HepG2 (cell line): ENCODE data around the gene STN1. TPM values are rescaled to one million over a fixed set of nuclear protein-coding genes. Genes with fewer than 3 reads are reported as not detected.

ENCODE experiments used
- ATF3 ChIP-seq: sonication (generic); formaldehyde crosslinking; IDR thresholded peaks from 2 replicates; pipeline ENCODE4 v1.4.0; 2020; ENCODE audit warnings: missing genetic modification reagents
- CBX5 ChIP-seq: sonication (generic); formaldehyde crosslinking; IDR thresholded peaks from 2 replicates; pipeline ENCODE4 v1.4.0; 2020; ENCODE audit warnings: missing genetic modification reagents, borderline replicate concordance
- DNMT3B ChIP-seq: conservative IDR thresholded peaks from 2 replicates; pipeline ENCODE4 v1.6.1; 2016; ENCODE audit warnings: missing biosample characterization, control low read depth
- E2F2 ChIP-seq: sonication (generic); formaldehyde crosslinking; IDR thresholded peaks from 2 replicates; pipeline ENCODE4 v1.4.0; 2020; ENCODE audit warnings: missing genetic modification reagents, borderline replicate concordance
- KLF15 ChIP-seq: sonication (generic); formaldehyde crosslinking; IDR thresholded peaks from 2 replicates; pipeline ENCODE4 v1.8.1; 2023; ENCODE audit warnings: borderline replicate concordance, mild to moderate bottlenecking, inconsistent platforms, missing genetic modification reagents, mixed read lengths
- MEIS1 ChIP-seq: sonication (generic); formaldehyde crosslinking; IDR thresholded peaks from 2 replicates; pipeline ENCODE4 v1.9.0; 2021; ENCODE audit warnings: mild to moderate bottlenecking, missing genetic modification reagents, moderate library complexity, borderline replicate concordance
- PTBP1 ChIP-seq: fragments of 200-400 bp; formaldehyde crosslinking; IDR thresholded peaks from 2 replicates; pipeline ENCODE4 v1.6.1; 2018; ENCODE audit warnings: low read length, low read depth; ENCODE audit not compliant: poor library complexity, severe bottlenecking
- SMAD3 ChIP-seq: sonication (generic); formaldehyde crosslinking; IDR thresholded peaks from 2 replicates; pipeline ENCODE4 v1.4.0; 2020; ENCODE audit warnings: missing genetic modification reagents
- ZFP91 ChIP-seq: sonication (generic); formaldehyde crosslinking; IDR thresholded peaks from 2 replicates; pipeline ENCODE4 v1.9.0; 2022; ENCODE audit warnings: missing genetic modification reagents, mild to moderate bottlenecking, borderline replicate concordance
- ZNF205 ChIP-seq: IDR thresholded peaks from 2 replicates; pipeline ENCODE4 v1.6.1; 2018; ENCODE audit warnings: missing biosample characterization, missing genetic modification reagents
- ZNF407 ChIP-seq: sonication (generic); formaldehyde crosslinking; IDR thresholded peaks from one replicate; pipeline ENCODE4 v1.5.1; 2020; ENCODE audit warnings: mild to moderate bottlenecking, missing genetic modification reagents; ENCODE audit errors: not compliant biosample characterization
- ZNF564 ChIP-seq: sonication (generic); formaldehyde crosslinking; IDR thresholded peaks from 2 replicates; pipeline ENCODE4 v1.8.1; 2023; ENCODE audit warnings: mild to moderate bottlenecking, missing genetic modification reagents
- ZNF580 ChIP-seq: IDR thresholded peaks from 2 replicates; pipeline ENCODE4 v1.6.1; 2016; ENCODE audit warnings: low read depth, borderline replicate concordance
- ZNF629 ChIP-seq: sonication (generic); formaldehyde crosslinking; conservative IDR thresholded peaks from 2 replicates; pipeline ENCODE4 v1.5.0; 2020; ENCODE audit warnings: missing genetic modification reagents
- polyA plus RNA-seq, 8 experiments: library from polyadenylated mRNA; depleted of rRNA in 3 of 8; stranded (reverse) in 7 of 8; unstranded in 1 of 8; fragments of >200 nt; fragmentation: Illumina TruSeq in 4 of 8; extraction: Trizol in 4 of 8; gene quantifications; 2 replicates each; pipeline versions ENCODE4 v1.2.1 to v1.2.3, GENCODE V29; 2011 to 2016; ENCODE audit warnings: low read depth in 4 of 8, missing spikeins in 1 of 8, mixed read lengths in 1 of 8; ENCODE audit not compliant: insufficient read depth in 1 of 8
- total RNA-seq, 5 experiments: library from RNA; depleted of rRNA; stranded (reverse); fragments of >200 nt; fragmentation: Illumina TruSeq; extraction: Trizol; gene quantifications; 2 replicates each; pipeline ENCODE4 v1.2.3, GENCODE V29; 2016; ENCODE audit warnings: low read depth in 1 of 5
- TF ChIP-seq, protein P1 (sequence below): sonication (generic); IDR thresholded peaks from 2 replicates; pipeline ENCODE4 v1.6.1; 2016; ENCODE audit warnings: low read depth, borderline replicate concordance

STN1 gene
- total and polyA plus RNA-seq, 2 of the 13 experiments (the other 11 are each of a cell fraction or from before 2014, with no cell fraction given) = 17.6 to 22.7 TPM

DNA sequence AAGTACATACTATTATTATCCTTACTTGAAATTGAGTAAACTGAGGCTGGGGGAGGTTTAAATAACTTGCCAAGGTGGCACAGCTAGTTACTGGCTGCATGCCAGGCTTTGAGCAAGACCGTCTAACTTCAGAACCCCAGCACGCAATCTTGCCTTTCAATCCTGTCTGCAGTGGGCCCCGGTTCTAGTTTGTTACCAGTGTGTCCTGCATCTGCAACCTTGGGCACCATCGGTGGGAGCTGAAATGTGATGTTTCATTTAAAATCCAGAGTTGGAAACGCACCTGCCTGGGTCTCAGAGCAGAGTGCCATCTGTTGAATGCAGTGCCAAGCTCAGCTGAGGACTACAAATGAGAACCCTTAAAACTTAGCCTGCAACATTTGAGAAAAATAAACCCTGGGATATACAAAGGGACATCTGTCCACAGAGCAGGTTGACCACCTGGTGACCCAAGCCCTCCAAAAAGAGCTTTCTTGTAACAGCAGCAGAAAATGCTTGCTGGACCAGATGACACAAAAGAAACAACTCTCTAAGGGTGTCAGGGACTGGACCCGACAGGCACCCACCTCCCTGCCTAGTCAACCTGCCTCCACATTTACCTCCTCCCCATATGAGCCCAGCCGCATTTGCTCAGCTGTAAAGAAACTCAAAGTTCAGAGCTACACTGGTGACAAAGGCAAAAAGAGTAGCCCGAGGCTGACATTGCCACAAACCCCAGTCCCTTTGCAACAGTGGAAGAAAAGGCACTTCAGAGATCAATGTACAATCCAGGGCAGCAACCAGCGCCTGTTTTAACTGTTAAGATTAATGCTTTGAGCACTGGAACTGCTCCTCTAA is 64.3 kb downstream of the STN1 start (continued):
- TF ChIP-seq, protein P1, sequence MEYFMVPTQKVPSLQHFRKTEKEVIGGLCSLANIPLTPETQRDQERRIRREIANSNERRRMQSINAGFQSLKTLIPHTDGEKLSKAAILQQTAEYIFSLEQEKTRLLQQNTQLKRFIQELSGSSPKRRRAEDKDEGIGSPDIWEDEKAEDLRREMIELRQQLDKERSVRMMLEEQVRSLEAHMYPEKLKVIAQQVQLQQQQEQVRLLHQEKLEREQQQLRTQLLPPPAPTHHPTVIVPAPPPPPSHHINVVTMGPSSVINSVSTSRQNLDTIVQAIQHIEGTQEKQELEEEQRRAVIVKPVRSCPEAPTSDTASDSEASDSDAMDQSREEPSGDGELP = peak; percentile 99
- TF ChIP-seq ZFP91 (0 out of 2 replicates have a peak, but pooled peaks have one; percentile 40), DNMT3B (CRISPR knock-in tag) (no peak; the same call in 1 of the 2 replicates), ZNF580 (CRISPR knock-in tag) (no peak), ZNF564 (CRISPR knock-in tag) (0 out of 2 replicates have a peak, but pooled peaks have one; percentile 33), CBX5 (CRISPR knock-in tag) (no peak), ZNF205 (CRISPR knock-in tag) (peak; percentile 65; the same call in 1 of the 2 replicates), E2F2 (CRISPR knock-in tag) (peak; percentile 11; the same call in 1 of the 2 replicates), KLF15 (CRISPR knock-in tag) (no peak), ZNF407 (no peak), ZNF629 (CRISPR knock-in tag) (peak; percentile 40), ATF3 (CRISPR knock-in tag) (no peak), SMAD3 (CRISPR knock-in tag) (no peak), MEIS1 (CRISPR knock-in tag) (peak; percentile 70), PTBP1 (no peak)
